Skeletal muscle cell (primary cell): ENCODE results near the gene TNNI3K.

Experiments
- DNase-seq: peaks from one replicate; pipeline ENCODE4 v3.0.0-alpha.2; 2010; ENCODE audit warnings: low read depth
- H3K4me3 ChIP-seq: 2 replicates; pipeline ENCODE4 v1.5.1; 2011; ENCODE audit warnings: low read depth, mild to moderate bottlenecking, control low read depth, low read length, moderate library complexity

TNNI3K gene

GRCh38 chr1:74471470-74471869 is 236.3 kb downstream of the TNNI3K start:
- DNase-seq = no peak
- H3K4me3 ChIP-seq = no peak overlapping the region

- no peak for DNase-seq
- H3K4me3 ChIP-seq = no peak overlapping the region
These were observed 239.4 kb downstream of the TNNI3K start for GRCh38 chr1:74474585-74474984.

GRCh38 chr1:74478979-74479378 is 243.8 kb downstream of the TNNI3K start:
- H3K4me3 ChIP-seq = no peak overlapping the region
- DNase-seq = no peak

DNA sequence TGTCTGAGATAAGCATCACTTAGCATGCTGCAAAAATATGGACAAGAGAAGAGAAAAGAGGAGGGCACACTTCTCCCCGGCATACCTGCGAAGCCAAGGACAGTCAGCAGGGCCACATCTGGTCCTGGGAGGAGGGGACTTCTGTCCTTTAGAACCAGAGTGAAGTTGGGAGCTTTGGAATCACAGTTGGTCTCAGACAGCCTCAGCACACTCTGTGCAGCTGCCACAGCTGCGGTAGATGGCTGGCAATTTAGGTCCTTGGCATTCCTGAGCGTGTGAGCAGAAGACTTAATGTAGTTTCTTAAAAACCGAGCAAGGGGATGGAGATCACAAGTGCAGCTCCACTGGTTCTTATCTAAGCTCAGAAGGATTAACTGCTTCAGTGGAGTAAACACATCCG is 244.9 kb downstream of the TNNI3K start:
- no peak overlapping the region for H3K4me3 ChIP-seq
- DNase-seq = no peak

DNA sequence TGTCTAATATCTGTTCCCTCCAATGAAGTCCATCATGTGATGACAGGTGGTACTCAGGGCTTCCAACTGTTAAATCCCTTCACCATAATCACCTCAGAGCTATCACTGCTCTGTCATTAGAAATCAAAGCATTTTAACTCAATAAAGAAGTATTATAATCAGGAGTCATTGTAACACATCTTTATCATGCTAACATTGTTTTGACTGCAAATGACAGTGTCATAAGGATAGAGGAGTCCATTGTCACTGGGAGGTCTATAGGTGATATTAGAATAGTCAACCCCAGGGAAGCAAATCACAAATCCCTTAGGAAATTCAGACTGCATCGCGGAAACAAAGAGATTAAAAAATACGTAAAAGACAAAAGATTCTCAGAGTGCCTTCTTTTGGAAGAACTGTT is 246.4 kb downstream of the TNNI3K start:
- DNase-seq = no peak
- H3K4me3 ChIP-seq = no peak overlapping the region

GRCh38 chr1:74485622-74486021 is 250.4 kb downstream of the TNNI3K start:
- no peak overlapping the region for H3K4me3 ChIP-seq
- no peak for DNase-seq

DNA sequence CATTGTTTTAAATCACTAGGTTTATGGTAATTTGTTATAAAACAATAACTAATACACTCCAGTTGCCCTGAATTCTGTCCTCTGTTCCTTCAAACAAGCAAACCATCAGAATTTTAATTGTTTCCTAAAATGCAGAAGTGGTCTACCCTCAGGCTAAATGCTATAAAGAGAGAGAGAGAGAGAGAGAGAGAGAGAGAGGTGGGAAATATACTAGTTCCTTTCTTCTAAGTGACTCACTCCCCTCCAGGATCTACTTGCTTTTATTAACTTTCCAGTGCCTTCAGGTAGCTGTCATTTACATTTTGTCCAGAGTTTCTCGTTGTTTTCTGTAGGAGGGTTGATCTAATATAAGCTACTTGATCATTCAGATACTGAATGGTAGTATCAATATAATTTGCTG is 250.8 kb downstream of the TNNI3K start:
- no peak for DNase-seq
- no peak overlapping the region for H3K4me3 ChIP-seq

GRCh38 chr1:74496669-74497068 is 261.5 kb downstream of the TNNI3K start:
- no peak overlapping the region for H3K4me3 ChIP-seq
- no peak for DNase-seq

- H3K4me3 ChIP-seq = no peak overlapping the region
- DNase-seq = no peak
These were observed 263.7 kb downstream of the TNNI3K start for GRCh38 chr1:74498901-74499300.

DNA sequence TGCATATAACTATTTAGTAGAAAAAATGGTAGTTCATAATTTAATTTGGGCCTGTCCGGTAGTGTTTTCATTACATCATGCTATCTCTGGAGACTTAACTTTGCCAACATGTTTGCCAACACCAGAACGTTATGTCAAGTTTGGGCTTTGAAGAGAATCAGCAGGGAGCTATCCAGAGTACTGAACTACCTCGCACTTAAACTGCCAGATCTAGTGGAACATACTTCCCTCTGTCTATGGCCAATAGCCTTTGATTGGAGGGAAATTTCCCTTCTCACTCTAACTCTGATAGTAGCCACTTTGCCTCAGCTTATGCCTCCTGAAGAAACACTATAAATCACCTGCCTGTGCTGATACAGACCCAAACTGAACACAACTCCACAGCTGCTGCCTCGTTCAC is 267.2 kb downstream of the TNNI3K start:
- DNase-seq = peak; percentile 15
- H3K4me3 ChIP-seq = no peak overlapping the region

- no peak overlapping the region for H3K4me3 ChIP-seq
- DNase-seq = no peak
These were observed 267.7 kb downstream of the TNNI3K start for GRCh38 chr1:74502858-74503257.

DNA sequence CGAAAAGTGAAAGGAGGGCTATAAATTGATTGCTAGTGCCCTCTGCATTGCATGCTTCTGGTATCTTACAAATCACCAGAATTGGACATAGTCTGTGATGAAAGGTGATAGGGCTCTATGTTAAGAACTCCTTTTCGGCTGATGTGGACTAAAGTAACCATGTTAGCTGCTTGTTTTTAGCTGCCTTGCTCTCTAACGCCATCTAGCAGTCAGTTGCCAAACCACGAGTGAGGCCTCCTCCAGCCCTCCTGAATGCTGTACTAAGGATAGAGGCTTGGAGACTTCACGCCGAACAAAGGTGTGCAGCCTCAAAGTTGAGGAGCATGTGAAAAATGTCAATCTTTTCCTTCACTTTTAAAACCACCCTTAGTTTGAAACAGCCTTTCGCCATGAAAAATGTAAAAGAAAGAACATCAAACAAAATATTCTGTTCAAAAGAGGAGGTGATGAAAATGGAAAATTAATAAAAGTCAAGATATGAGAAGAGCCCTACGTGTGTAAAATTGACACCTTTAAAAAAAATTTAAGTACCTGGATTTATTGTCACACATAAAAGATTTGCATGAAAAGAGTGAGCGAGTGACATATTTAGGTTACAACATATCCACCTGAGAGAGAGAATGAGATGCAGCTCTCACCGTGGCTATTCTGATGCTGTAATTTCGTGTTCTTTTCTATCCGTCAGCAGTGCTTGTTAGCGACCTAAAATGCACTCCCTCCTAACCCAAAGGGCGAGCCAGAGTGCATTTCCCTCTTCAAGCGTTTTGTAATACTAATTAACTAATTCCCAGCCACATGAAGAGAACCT is 269.1 kb downstream of the TNNI3K start:
- H3K4me3 ChIP-seq = no peak overlapping the region
- peak; percentile 9 for DNase-seq

GRCh38 chr1:74504933-74505512 is 269.8 kb downstream of the TNNI3K start:
- DNase-seq = no peak
- no peak overlapping the region for H3K4me3 ChIP-seq

- no peak for DNase-seq
- H3K4me3 ChIP-seq = no peak overlapping the region
These were observed 270.9 kb downstream of the TNNI3K start for GRCh38 chr1:74505928-74506710.

DNA sequence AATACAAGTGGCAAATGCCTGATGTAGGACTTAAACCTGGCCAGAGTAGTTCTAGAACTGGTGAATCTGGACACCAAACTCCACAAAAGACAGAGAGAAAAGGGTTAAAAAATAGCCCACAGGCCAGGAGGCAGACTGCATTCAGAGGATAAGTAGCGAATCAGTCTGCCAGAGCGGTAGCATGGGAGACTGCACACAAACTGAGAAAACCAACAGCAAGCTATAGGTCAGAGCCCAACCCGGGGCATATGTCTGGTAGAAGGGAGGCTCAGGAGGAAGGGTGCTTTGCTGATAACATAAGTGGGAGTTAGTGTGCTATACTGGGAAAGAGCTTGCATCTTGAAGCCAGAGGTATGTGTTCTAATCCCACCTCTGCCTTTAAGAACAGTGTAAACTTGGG is 273.3 kb downstream of the TNNI3K start:
- no peak for DNase-seq

DNA sequence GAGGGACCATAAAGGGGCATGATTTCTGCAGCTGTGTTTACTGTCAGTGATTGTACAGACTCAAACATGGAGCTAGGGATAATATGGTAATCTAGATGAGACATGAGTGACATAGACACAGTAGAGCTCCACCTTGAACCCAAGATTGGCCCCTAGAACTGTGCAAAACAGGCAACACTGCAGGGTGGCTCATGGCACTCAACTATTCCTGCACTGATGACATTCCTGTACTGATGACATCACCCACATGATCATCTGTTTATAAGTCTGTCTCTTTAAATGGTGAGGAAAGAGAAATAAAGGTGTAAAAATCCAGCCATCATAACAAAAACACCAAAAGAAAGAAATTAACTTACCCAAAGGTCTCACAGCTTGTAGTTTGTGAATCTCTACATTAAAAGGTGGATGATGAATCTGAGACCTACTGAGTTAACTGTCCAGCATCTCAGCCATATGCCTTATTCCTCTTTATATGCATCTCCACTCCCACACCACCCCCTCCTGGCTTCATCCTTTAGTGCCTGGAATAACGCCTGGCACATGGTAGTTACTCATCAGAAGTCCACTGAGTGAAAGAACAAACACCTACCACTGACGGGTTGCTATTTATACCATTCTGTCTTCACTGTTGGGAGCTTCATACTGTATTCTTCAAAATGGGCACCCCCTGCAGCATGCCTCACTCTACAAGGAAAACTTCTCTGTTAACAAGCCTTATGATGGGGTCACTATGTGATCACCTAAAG is 277.2 kb downstream of the TNNI3K start, which contains the start of gene LRRC53:
LRRC53 (minus strand) TSS at position 442 of the 746 bp plus-strand sequence. CDS start 29,262 bp downstream, outside the sequence.
- H3K4me3 ChIP-seq = no peak within 1 kb of the TSS
- DNase-seq = no peak

More for the DNA sequence above, 273.3 kb downstream of the TNNI3K start:
- no peak overlapping the region for H3K4me3 ChIP-seq

- DNase-seq = peak; percentile 7
- no peak overlapping the region for H3K4me3 ChIP-seq
These were observed 278.5 kb downstream of the TNNI3K start for GRCh38 chr1:74513411-74514300.

- DNase-seq = no peak
- no peak overlapping the region for H3K4me3 ChIP-seq
These were observed 282.4 kb downstream of the TNNI3K start for GRCh38 chr1:74517599-74518051.

GRCh38 chr1:74522148-74522547 is 287.0 kb downstream of the TNNI3K start:
- H3K4me3 ChIP-seq = no peak overlapping the region
- DNase-seq = peak; percentile 2
